ENCODE measurements around the gene ZFHX2. TPM values are rescaled to one million over a fixed set of nuclear protein-coding genes. Genes with fewer than 3 reads are reported as not detected.

The ZFHX2 gene
- total and polyA plus RNA-seq, 2 of the 13 experiments (the other 11 are each of a cell fraction or from before 2014, with no cell fraction given), result 0.17 to 0.44 TPM

- TF ChIP-seq HMGXB3 (CRISPR knock-in tag; IDR thresholded peaks at IDR 0.05; ENCODE audit: borderline replicate concordance), result peak; percentile 91
- 0 out of 2 replicates have a peak, but pooled peaks have one; percentile 3 for TF ChIP-seq ZNF644 (CRISPR knock-in tag; IDR thresholded peaks at IDR 0.05; ENCODE audit: low read depth)
- peak; percentile 87 for TF ChIP-seq ZBTB7A (CRISPR knock-in tag; IDR thresholded peaks at IDR 0.05)
- TF ChIP-seq KDM1A (CRISPR knock-in tag; IDR thresholded peaks at IDR 0.05), result peak; percentile 46; the same call in 1 of the 2 replicates
- TF ChIP-seq ZFP41 (CRISPR knock-in tag; IDR thresholded peaks at IDR 0.05; ENCODE audit: borderline replicate concordance), result peak; percentile 58; the same call in 1 of the 2 replicates
- TF ChIP-seq ZNF782 (CRISPR knock-in tag; IDR thresholded peaks at IDR 0.05; ENCODE audit: borderline replicate concordance), result peak; percentile 84
- TF ChIP-seq ZSCAN30 (CRISPR knock-in tag; IDR thresholded peaks at IDR 0.05), result no peak
- TF ChIP-seq ZNF354B (CRISPR knock-in tag; IDR thresholded peaks at IDR 0.05), result no peak
- no peak for TF ChIP-seq LCORL (IDR thresholded peaks at IDR 0.05)
- TF ChIP-seq LCORL (CRISPR knock-in tag; IDR thresholded peaks at IDR 0.05), result peak; percentile 93
- peak; percentile 34; the same call in 1 of the 2 replicates for TF ChIP-seq ETV5 (CRISPR knock-in tag; IDR thresholded peaks at IDR 0.05; ENCODE audit: borderline replicate concordance)
- peak; percentile 91; the same call in 1 of the 2 replicates for TF ChIP-seq ZNF275 (CRISPR knock-in tag; IDR thresholded peaks at IDR 0.05; ENCODE audit: borderline replicate concordance)
- TF ChIP-seq ZSCAN21 (CRISPR knock-in tag; IDR thresholded peaks at IDR 0.05; ENCODE audit: borderline replicate concordance), result no peak; the same call in 1 of the 2 replicates
- peak; percentile 80; the same call in 1 of the 2 replicates for TF ChIP-seq THAP9 (CRISPR knock-in tag; IDR thresholded peaks at IDR 0.05; ENCODE audit: borderline replicate concordance)
- 0 out of 2 replicates have a peak, but pooled peaks have one; percentile 46 for TF ChIP-seq GTF3A (CRISPR knock-in tag; conservative IDR thresholded peaks at IDR 0.05)
- 0 out of 2 replicates have a peak, but pooled peaks have one; percentile 65 for TF ChIP-seq ZNF839 (CRISPR knock-in tag; IDR thresholded peaks at IDR 0.05; ENCODE audit: borderline replicate concordance)
- no peak; the same call in 1 of the 2 replicates for TF ChIP-seq ZC3H4 (CRISPR knock-in tag; IDR thresholded peaks at IDR 0.05; ENCODE audit: borderline replicate concordance)
- peak; percentile 56 for TF ChIP-seq JARID2 (CRISPR knock-in tag; IDR thresholded peaks at IDR 0.05; ENCODE audit: insufficient replicate concordance)
- 0 out of 2 replicates have a peak, but pooled peaks have one; percentile 48 for TF ChIP-seq RNF2 (conservative IDR thresholded peaks at IDR 0.05; ENCODE audit: low read depth)
- TF ChIP-seq MAZ (IDR thresholded peaks at IDR 0.05; ENCODE audit: borderline replicate concordance, low read depth, low read length), result peak; percentile 49; the same call in 1 of the 2 replicates
- TF ChIP-seq MAZ (CRISPR knock-in tag; IDR thresholded peaks at IDR 0.05; ENCODE audit: low read depth), result peak; percentile 89
Observed at GRCh38 chr14:23551266-23552028, at the start of gene ZFHX2 (continued).

All from HepG2 (cell line).